ENCODE measurements around the gene B3GNT9. TPM values are rescaled to one million over a fixed set of nuclear protein-coding genes. Genes with fewer than 3 reads are reported as not detected.
A peak's percentile ranks its signal among the peaks of the same experiment; 100 is the strongest.

B3GNT9 gene
- total RNA-seq, 1 experiment from 2014 or later = 3.8 TPM

GRCh38 chr16:67151431-67152097, 766 bp upstream of the B3GNT9 start:
- ChIA-PET POLR2A (no interaction called here), CTCF (interaction anchor here (0.8 to 5.8 kb wide), 5 partner anchors 8 to 197 kb away, joined by 3 to 79 read pairs (median 3); partner anchors contain the start of genes CES3, FBXL8 and TRADD), RAD21 (ENCODE audit: low non-redundant PET in 1 of 2, low total read pairs in 2 of 2, uncharacterized antibody in 2 of 2, unreplicated experiment in 2 of 2) (no interaction called here)
- Histone ChIP-seq H3K79me2 (ENCODE audit: insufficient read depth, low read length) (no peaks in the 10 kb centered on the region), H3K4me1 (ENCODE audit: control insufficient read depth in 1 of 2, insufficient read depth in 2 of 2, low read length in 2 of 2) (peaks cover 3 to 29% of the 10 kb centered on the region in 2 experiments; a peak in 3 of 4 replicates), H3K4me3 (replicated peaks in 1 of 2; ENCODE audit: low read depth in 1 of 2, low read length in 2 of 2) (peak overlapping the region in 1 of 2 experiments; percentile 61; a peak in 3 of 4 replicates), H3K4me2 (ENCODE audit: low read length) (peak overlapping the region; percentile 83), H3K36me3 (ENCODE audit: control insufficient read depth in 1 of 2, insufficient read depth in 2 of 2, low read length in 2 of 2) (peaks cover 7 to 14% of the 10 kb centered on the region in 2 experiments; a peak in 3 of 4 replicates), H3K9me2 (ENCODE audit: insufficient read depth) (no peaks in the 10 kb centered on the region), H3K27ac (ENCODE audit: low read depth, low read length) (peak overlapping the region; percentile 66), H4K20me1 (ENCODE audit: insufficient read depth) (no peaks in the 10 kb centered on the region), H3K27me3 (ENCODE audit: insufficient read depth, low read length) (no peaks in the 10 kb centered on the region), H3K9ac (ENCODE audit: low read length) (peak overlapping the region; percentile 67), H2AFZ (ENCODE audit: low read depth, low read length, poor library complexity, severe bottlenecking) (no peak overlapping the region), H3K9me3 (ENCODE audit: control insufficient read depth in 1 of 2, insufficient read depth in 1 of 2, low read depth in 1 of 2, low read length in 2 of 2) (no peaks in the 10 kb centered on the region)
- BruUV-seq (replicated peaks) = no TSS peak
- DNase-seq (ENCODE audit: low read depth, low spot score) (no peak), ATAC-seq (no peak)
- intact Hi-C loops (cut with micrococcal nuclease) = no loop called here
- TF ChIP-seq YY1 (IDR thresholded peaks at IDR 0.05; ENCODE audit: extremely low read depth, insufficient replicate concordance, low read depth, low read length) (no peak), EZH2phosphoT487 (IDR thresholded peaks at IDR 0.05; ENCODE audit: borderline replicate concordance) (no peak), CBX3 (IDR thresholded peaks at IDR 0.05; ENCODE audit: low read depth) (no peak), ELF1 (IDR thresholded peaks at IDR 0.05; ENCODE audit: borderline replicate concordance, low read depth) (no peak), MAX (IDR thresholded peaks at IDR 0.05) (no peak), POLR2A (IDR thresholded peaks at IDR 0.05; ENCODE audit: borderline replicate concordance, extremely low read depth, insufficient read depth, insufficient read length) (no peak), ATF3 (IDR thresholded peaks at IDR 0.05) (no peak), CEBPB (IDR thresholded peaks at IDR 0.05; ENCODE audit: low read depth) (no peak), SP1 (IDR thresholded peaks at IDR 0.05; ENCODE audit: low read depth) (no peak), FOSL1 (IDR thresholded peaks at IDR 0.05; ENCODE audit: low read depth) (no peak), CTCF (IDR thresholded peaks at IDR 0.05 in 2 of 3, conservative IDR thresholded peaks at IDR 0.05 in 1 of 3; ENCODE audit: borderline replicate concordance in 1 of 3, insufficient read depth in 1 of 3, low read depth in 2 of 3, low read length in 2 of 3) (no peak), TCF7L2 (IDR thresholded peaks at IDR 0.05; ENCODE audit: borderline replicate concordance, extremely low read depth, insufficient read depth, insufficient read length) (no peak), ZFX (IDR thresholded peaks at IDR 0.05) (no peak), REST (IDR thresholded peaks at IDR 0.05; ENCODE audit: low read depth) (no peak), SIN3A (IDR thresholded peaks at IDR 0.05; ENCODE audit: low read depth) (no peak), ZNF274 (IDR thresholded peaks at IDR 0.05; ENCODE audit: low read depth, low read length) (no peak), SRF (IDR thresholded peaks at IDR 0.05; ENCODE audit: low read depth) (no peak)

Data from HCT116 (cell line).